OCI-LY1 (cell line): ENCODE data around the gene SUV39H2.
A peak's percentile ranks its signal among the peaks of the same experiment; 100 is the strongest.

Experiments used
- H2AFZ ChIP-seq: fragments of 200-600 bp; sonication (generic), shearing (Covaris generic); 2 replicates; pipeline ENCODE4 v1.6.0; 2014; ENCODE audit warnings: antibody characterized with exemption, mild to moderate bottlenecking, low read length
- H3F3A ChIP-seq: fragments of 200-600 bp; sonication (generic), shearing (Covaris generic); 2 replicates; pipeline ENCODE4 v1.6.0; 2014; ENCODE audit warnings: mild to moderate bottlenecking, antibody characterized with exemption, low read length, moderate library complexity; ENCODE audit not compliant: insufficient read depth
- H3K27ac ChIP-seq: fragments of 200-600 bp; sonication (generic); 2 replicates; pipeline ENCODE4 v1.5.1; 2014; ENCODE audit warnings: low read length, mixed run types, mild to moderate bottlenecking, low read depth; ENCODE audit not compliant: poor library complexity, severe bottlenecking
- H3K27me3 ChIP-seq: fragments of 200-600 bp; sonication (generic); 2 replicates; pipeline ENCODE4 v1.6.0; 2014; ENCODE audit warnings: antibody characterized with exemption, mild to moderate bottlenecking, low read length, moderate library complexity; ENCODE audit not compliant: insufficient read depth
- H3K36me3 ChIP-seq: fragments of 200-600 bp; sonication (generic); 2 replicates; pipeline ENCODE4 v1.6.1; 2014; ENCODE audit warnings: mild to moderate bottlenecking, antibody characterized with exemption, low read length, moderate library complexity, mixed read lengths; ENCODE audit not compliant: insufficient read depth
- H3K4me1 ChIP-seq: fragments of 200-600 bp; sonication (generic); 2 replicates; pipeline ENCODE4 v1.5.1; 2014; ENCODE audit warnings: mild to moderate bottlenecking, low read length, moderate library complexity; ENCODE audit not compliant: insufficient read depth, severe bottlenecking
- H3K4me2 ChIP-seq: fragments of 200-600 bp; sonication (generic), shearing (Covaris generic); 2 replicates; pipeline ENCODE4 v1.6.1; 2014; ENCODE audit warnings: low read length
- H3K4me3 ChIP-seq: fragments of 200-600 bp; sonication (generic); 2 replicates; pipeline ENCODE4 v1.5.1; 2014; ENCODE audit warnings: low read length, low read depth, mild to moderate bottlenecking, mixed read lengths; ENCODE audit not compliant: poor library complexity, severe bottlenecking
- H3K79me2 ChIP-seq: fragments of 200-600 bp; shearing (Covaris generic); 2 replicates; pipeline ENCODE4 v1.6.1; 2016; ENCODE audit warnings: mixed run types, low read length, mixed read lengths; ENCODE audit not compliant: insufficient read depth
- H3K9ac ChIP-seq: fragments of 200-600 bp; sonication (generic), shearing (Covaris generic); 2 replicates; pipeline ENCODE4 v1.6.1; 2014; ENCODE audit warnings: mild to moderate bottlenecking, low read length, mixed read lengths
- H3K9me2 ChIP-seq: fragments of 200-600 bp; sonication (generic), shearing (Covaris generic); 2 replicates; pipeline ENCODE4 v1.6.1; 2014; ENCODE audit warnings: low read depth, mild to moderate bottlenecking, low read length, mixed read lengths
- H3K9me3 ChIP-seq: fragments of 200-600 bp; shearing (Covaris generic); 2 replicates; pipeline ENCODE4 v1.6.1; 2014; ENCODE audit warnings: low read length, mixed read lengths
- H4K20me1 ChIP-seq: fragments of 200-600 bp; sonication (generic), shearing (Covaris generic); 2 replicates; pipeline ENCODE4 v1.6.0; 2016; ENCODE audit warnings: mild to moderate bottlenecking, low read length; ENCODE audit not compliant: insufficient read depth
- CTCF ChIP-seq: fragments of 200-600 bp; sonication (generic), shearing (Covaris generic); IDR thresholded peaks from 2 replicates; pipeline ENCODE4 v1.5.1; 2017; ENCODE audit warnings: mild to moderate bottlenecking, antibody characterized with exemption, low read length, moderate library complexity, mixed read lengths
- EZH2 ChIP-seq: fragments of 200-600 bp; sonication (generic), shearing (Covaris generic); IDR thresholded peaks from 2 replicates; pipeline ENCODE4 v1.8.0; 2017; ENCODE audit warnings: borderline replicate concordance, mixed run types, mild to moderate bottlenecking, antibody characterized with exemption, low read length, moderate library complexity, mixed read lengths

The SUV39H2 gene

GRCh38 chr10:14878266-14879123 is at the start of gene SUV39H2:
Gene SUV39H2, plus strand, starts transcription at chr10:14878866. Its CDS starts 23 bp downstream, at chr10:14878889.
- 0 out of 2 replicates have a peak, but pooled peaks cover 2% of the 10 kb centered on the region for H3F3A ChIP-seq
- peak within 1 kb of the TSS; percentile 91 for H3K9ac ChIP-seq
- H3K4me3 ChIP-seq = peak within 1 kb of the TSS; percentile 81
- H3K36me3 ChIP-seq = peaks cover 18% of the 10 kb centered on the region; the same call in 1 of the 2 replicates
- peaks cover 30% of the 10 kb centered on the region for H3K4me1 ChIP-seq
- TF ChIP-seq CTCF (no peak), EZH2 (no peak)
- H3K27ac ChIP-seq = peak within 1 kb of the TSS; percentile 41
- no peaks in the 10 kb centered on the region for H3K27me3 ChIP-seq
- no peaks in the 10 kb centered on the region for H3K9me3 ChIP-seq
- H3K9me2 ChIP-seq = no peaks in the 10 kb centered on the region
- peak within 1 kb of the TSS; percentile 93 for H3K4me2 ChIP-seq
- no peak within 1 kb of the TSS; the same call in 1 of the 2 replicates for H2AFZ ChIP-seq
- no peaks in the 10 kb centered on the region for H4K20me1 ChIP-seq
- peaks cover 51% of the 10 kb centered on the region for H3K79me2 ChIP-seq

GRCh38 chr10:14833106-14833505 is 45.6 kb upstream of the SUV39H2 start:
- H3K4me3 ChIP-seq = no peak overlapping the region
- no peak overlapping the region for H3K27ac ChIP-seq
- TF ChIP-seq EZH2 = no peak
- no peak for TF ChIP-seq CTCF
- H3K79me2 ChIP-seq = no peaks in the 10 kb centered on the region
- H3F3A ChIP-seq = no peaks in the 10 kb centered on the region
- H3K4me2 ChIP-seq = no peak overlapping the region
- no peaks in the 10 kb centered on the region for H3K27me3 ChIP-seq
- no peaks in the 10 kb centered on the region for H3K9me3 ChIP-seq
- H4K20me1 ChIP-seq = no peaks in the 10 kb centered on the region
- peaks cover 3% of the 10 kb centered on the region; the same call in 1 of the 2 replicates for H3K36me3 ChIP-seq
- H3K9ac ChIP-seq = no peak overlapping the region
- H3K9me2 ChIP-seq = no peaks in the 10 kb centered on the region
- H3K4me1 ChIP-seq = peaks cover 11% of the 10 kb centered on the region
- H2AFZ ChIP-seq = no peak overlapping the region

GRCh38 chr10:14836208-14836607 is 42.5 kb upstream of the SUV39H2 start:
- TF ChIP-seq CTCF (no peak), EZH2 (no peak)
- peaks cover 16% of the 10 kb centered on the region for H3K36me3 ChIP-seq
- H2AFZ ChIP-seq = no peak overlapping the region
- H3K4me3 ChIP-seq = no peak overlapping the region
- peaks cover 25% of the 10 kb centered on the region for H3K79me2 ChIP-seq
- no peaks in the 10 kb centered on the region for H3K27me3 ChIP-seq
- peaks cover 20% of the 10 kb centered on the region for H3K4me1 ChIP-seq
- H3F3A ChIP-seq = no peaks in the 10 kb centered on the region
- no peak overlapping the region for H3K27ac ChIP-seq
- H4K20me1 ChIP-seq = no peaks in the 10 kb centered on the region
- H3K9me2 ChIP-seq = no peaks in the 10 kb centered on the region
- no peak overlapping the region for H3K4me2 ChIP-seq
- H3K9me3 ChIP-seq = no peaks in the 10 kb centered on the region
- H3K9ac ChIP-seq = no peak overlapping the region
